Measurements from ENCODE around the gene HIGD2B. TPM values are rescaled to one million over a fixed set of nuclear protein-coding genes. Genes with fewer than 3 reads are reported as not detected.
"Not testable (repeated sequence)": the region's sequence is repeated elsewhere in the genome, so short reads cannot be mapped to it uniquely, and the experiment has no call there.

Gene HIGD2B
- total RNA-seq, 1 donor from 2014 or later, result not detected

DNA sequence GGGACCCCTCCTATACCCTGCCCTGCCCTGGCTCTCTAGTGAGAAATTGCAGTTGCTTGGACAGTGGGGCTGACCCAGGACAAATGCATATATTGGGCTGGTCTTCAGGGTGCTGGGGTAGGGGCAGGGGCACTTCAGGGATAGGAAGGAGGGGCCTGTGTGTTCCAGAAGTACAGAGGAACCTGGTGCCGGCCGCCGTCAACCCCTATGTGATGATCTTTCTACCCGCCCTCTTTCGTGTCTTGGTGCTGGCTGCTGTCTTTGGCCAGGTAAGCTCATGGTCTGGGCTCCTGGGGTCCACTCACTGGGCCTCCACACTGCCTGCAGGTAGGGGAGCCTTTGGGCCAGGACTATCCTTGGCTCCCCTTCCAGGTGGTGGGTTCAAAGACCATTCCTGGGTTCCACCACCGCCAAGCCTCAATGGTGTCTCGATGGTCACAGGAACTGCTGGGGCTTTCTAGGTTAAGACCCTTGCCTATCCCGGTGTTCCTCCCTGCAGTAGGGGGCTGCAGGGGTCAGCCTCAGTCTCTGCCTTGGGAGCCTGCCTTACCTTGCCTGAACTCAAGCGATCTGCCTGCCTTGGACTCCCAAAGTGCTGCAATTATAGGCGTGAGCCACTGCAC, 37.2 kb downstream of the HIGD2B start:
- not testable (repeated sequence) for DNase-seq (ENCODE audit: extremely low spot score, unreplicated experiment); H3K27me3 Mint-ChIP-seq (ENCODE audit: unreplicated experiment); H3K36me3 Mint-ChIP-seq (ENCODE audit: unreplicated experiment); H3K27ac Mint-ChIP-seq (ENCODE audit: unreplicated experiment); H3K4me1 Mint-ChIP-seq (ENCODE audit: unreplicated experiment); H3K9me3 Mint-ChIP-seq (ENCODE audit: unreplicated experiment); H3K4me3 Mint-ChIP-seq (ENCODE audit: unreplicated experiment)

DNA sequence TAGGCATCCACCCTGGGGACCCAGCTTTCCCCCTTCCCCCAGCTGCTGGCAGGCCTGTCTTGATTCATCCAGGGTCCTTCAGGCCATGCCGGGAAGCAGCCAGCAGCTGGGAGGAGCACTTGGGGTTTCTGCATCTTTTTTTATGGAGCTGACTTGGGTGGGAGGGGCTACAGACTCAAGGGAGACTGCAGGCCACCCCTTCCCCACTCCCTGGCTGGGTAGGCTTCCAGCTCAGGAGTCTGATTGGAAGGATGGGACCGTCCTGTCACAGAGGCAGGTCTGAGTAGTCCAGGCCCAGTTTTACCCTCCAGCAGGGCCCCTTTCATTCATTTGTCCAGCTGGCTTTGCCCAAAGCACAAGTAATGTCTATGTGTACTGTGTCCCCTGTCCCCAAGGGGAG, 43.7 kb downstream of the HIGD2B start:
- H3K27ac Mint-ChIP-seq (ENCODE audit: unreplicated experiment); H3K9me3 Mint-ChIP-seq (ENCODE audit: unreplicated experiment); H3K36me3 Mint-ChIP-seq (ENCODE audit: unreplicated experiment); H3K4me1 Mint-ChIP-seq (ENCODE audit: unreplicated experiment); H3K27me3 Mint-ChIP-seq (ENCODE audit: unreplicated experiment); H3K4me3 Mint-ChIP-seq (ENCODE audit: unreplicated experiment); DNase-seq (ENCODE audit: extremely low spot score, unreplicated experiment): not testable (repeated sequence)

DNA sequence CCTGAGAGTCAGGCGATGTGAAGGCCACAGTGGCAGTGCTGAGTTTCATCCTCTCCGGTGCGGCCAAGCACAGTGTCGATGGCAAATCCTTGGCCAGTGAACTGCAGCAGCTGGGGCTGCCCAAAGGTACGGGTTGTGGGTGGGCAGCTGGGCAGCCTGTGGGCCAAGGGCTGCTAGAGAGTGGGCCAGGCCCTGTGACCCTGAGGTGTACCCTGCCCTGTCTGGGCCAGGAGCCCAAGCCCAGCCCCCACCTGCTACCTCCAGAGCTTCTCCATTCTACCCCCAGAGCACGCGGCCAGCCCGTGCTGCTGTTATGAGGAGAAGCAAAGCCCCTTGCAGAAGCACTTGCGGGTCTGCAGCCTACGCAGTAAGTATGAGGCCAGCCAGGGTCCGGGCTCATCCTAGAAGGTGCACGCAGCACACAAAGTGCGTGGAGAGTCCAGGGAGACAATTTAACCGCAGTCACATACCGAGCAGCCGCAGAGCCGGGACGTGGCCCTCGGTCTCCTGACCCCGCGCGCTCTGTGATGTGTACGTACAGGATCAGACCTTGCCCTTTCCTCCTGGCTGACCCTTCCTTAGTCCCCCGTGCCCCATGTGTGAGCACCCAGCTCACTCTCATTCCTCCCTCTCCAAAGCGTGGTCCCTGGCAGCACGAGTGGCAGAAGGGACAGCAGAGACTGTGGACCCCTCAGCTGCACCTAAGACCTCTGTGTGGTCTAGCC, 46.1 kb downstream of the HIGD2B start:
- H3K27ac Mint-ChIP-seq (ENCODE audit: unreplicated experiment); DNase-seq (ENCODE audit: extremely low spot score, unreplicated experiment); H3K9me3 Mint-ChIP-seq (ENCODE audit: unreplicated experiment); H3K4me1 Mint-ChIP-seq (ENCODE audit: unreplicated experiment); H3K4me3 Mint-ChIP-seq (ENCODE audit: unreplicated experiment); H3K36me3 Mint-ChIP-seq (ENCODE audit: unreplicated experiment); H3K27me3 Mint-ChIP-seq (ENCODE audit: unreplicated experiment): not testable (repeated sequence)

DNA sequence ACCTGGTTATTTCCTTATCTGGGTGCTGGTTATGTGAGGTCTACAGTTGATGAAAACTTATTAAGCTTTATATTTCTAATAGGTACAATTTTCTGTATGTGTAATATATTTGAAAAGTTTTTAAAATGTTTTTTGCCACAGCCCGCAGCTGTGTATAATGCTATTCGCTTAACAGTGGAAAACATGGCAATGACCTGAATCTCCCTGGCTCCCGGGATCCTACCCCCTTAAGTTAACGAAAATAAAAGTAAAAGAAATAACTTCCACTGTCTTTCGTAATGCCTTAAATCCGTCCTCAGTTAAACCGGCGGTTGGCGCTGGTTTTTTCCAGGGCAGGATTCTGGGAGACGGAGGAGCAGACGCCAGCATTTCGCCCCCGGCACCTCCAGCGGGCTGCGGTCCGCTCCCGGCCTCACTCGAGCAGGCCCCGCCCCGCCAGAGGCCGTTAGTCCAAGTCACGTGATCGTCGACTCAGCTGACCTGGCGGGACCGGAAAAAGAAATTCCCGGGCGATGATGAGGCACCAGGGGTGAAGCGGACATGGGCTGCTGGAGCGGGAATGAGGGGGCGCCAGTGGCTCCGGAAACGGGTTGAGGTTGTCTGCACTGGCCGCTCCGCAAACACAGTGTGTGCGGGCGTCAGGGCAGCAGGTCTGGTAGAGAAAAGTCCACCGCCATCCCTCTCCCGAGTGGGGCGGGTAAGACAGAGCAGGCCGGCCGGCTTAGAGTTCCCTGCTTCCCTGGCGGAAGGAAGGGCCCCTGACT, 49.3 kb downstream of the HIGD2B start:
- not testable (repeated sequence) for H3K4me1 Mint-ChIP-seq (ENCODE audit: unreplicated experiment); H3K36me3 Mint-ChIP-seq (ENCODE audit: unreplicated experiment); H3K27me3 Mint-ChIP-seq (ENCODE audit: unreplicated experiment); H3K27ac Mint-ChIP-seq (ENCODE audit: unreplicated experiment); H3K9me3 Mint-ChIP-seq (ENCODE audit: unreplicated experiment)
- DNase-seq (ENCODE audit: extremely low spot score, unreplicated experiment), result peak; percentile 93
- H3K4me3 Mint-ChIP-seq (ENCODE audit: unreplicated experiment), result peak overlapping the region; percentile 45

DNA sequence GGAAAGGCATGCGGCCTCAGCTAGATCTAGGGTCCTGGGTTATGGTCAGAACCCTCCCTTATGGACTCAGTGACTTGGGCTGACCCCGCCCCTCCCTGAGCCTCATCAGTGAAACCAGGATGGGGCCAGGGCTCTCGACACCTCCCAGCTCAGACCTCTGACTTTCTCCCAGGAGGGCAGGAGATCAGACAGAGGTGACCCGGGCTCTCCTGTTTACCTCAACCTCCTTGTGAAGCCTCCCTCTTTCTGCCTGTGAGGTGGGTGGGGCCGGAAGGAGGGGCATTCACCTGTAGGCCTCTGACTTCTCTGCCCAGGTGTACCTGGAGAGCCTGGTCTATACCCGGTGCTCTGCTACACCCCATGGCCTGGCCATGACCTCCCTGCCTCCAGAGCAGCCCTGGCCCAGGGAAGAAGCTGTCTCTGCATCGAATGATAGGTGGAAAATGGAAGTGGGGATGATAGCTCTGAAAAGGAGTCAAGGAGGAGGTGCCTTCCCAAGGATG, 56.9 kb downstream of the HIGD2B start:
- H3K36me3 Mint-ChIP-seq (ENCODE audit: unreplicated experiment); DNase-seq (ENCODE audit: extremely low spot score, unreplicated experiment); H3K27ac Mint-ChIP-seq (ENCODE audit: unreplicated experiment); H3K27me3 Mint-ChIP-seq (ENCODE audit: unreplicated experiment); H3K4me3 Mint-ChIP-seq (ENCODE audit: unreplicated experiment); H3K9me3 Mint-ChIP-seq (ENCODE audit: unreplicated experiment); H3K4me1 Mint-ChIP-seq (ENCODE audit: unreplicated experiment): not testable (repeated sequence)

DNA sequence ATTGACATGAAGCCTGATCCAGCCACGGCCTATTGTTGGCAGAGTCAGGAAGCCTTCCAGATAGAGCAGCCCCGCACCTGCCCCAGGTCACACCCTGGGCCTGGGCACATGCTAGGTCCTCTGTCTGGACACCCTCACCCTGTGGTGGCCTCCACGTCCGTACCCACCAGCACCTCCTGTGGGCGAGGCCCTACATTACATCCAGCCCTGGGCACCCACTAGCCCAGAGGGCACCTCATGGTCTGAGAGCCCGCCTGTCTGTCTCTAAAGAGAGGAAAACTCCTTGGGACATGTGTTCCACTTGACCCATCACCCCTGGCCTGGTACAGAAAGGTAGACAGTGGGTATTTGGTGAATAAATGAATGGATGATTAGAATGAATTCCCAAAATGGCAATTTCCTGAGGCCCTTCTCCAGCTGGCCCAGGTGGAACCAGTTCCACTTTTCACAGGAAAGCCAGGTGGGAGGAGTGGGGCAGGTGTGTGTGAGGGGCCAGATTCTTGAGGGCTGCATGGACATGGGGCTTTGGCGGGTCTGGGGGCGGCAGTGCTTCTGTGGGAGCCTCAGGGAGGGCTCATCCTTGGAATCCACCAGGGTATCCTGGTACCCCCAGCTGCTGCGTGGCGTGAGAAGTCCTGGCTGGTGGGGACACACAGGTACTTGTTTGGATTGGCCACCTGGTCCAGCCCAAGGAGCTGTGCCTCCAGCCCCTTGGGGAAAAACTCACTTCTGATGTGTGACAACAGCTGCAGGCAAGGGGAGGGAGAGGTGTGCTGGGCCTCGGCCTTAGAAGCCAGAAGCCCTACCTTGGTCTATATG, 57.5 kb downstream of the HIGD2B start:
- H3K27ac Mint-ChIP-seq (ENCODE audit: unreplicated experiment); DNase-seq (ENCODE audit: extremely low spot score, unreplicated experiment); H3K4me3 Mint-ChIP-seq (ENCODE audit: unreplicated experiment); H3K27me3 Mint-ChIP-seq (ENCODE audit: unreplicated experiment); H3K36me3 Mint-ChIP-seq (ENCODE audit: unreplicated experiment); H3K4me1 Mint-ChIP-seq (ENCODE audit: unreplicated experiment); H3K9me3 Mint-ChIP-seq (ENCODE audit: unreplicated experiment): not testable (repeated sequence)
- TF ChIP-seq, protein P1, sequence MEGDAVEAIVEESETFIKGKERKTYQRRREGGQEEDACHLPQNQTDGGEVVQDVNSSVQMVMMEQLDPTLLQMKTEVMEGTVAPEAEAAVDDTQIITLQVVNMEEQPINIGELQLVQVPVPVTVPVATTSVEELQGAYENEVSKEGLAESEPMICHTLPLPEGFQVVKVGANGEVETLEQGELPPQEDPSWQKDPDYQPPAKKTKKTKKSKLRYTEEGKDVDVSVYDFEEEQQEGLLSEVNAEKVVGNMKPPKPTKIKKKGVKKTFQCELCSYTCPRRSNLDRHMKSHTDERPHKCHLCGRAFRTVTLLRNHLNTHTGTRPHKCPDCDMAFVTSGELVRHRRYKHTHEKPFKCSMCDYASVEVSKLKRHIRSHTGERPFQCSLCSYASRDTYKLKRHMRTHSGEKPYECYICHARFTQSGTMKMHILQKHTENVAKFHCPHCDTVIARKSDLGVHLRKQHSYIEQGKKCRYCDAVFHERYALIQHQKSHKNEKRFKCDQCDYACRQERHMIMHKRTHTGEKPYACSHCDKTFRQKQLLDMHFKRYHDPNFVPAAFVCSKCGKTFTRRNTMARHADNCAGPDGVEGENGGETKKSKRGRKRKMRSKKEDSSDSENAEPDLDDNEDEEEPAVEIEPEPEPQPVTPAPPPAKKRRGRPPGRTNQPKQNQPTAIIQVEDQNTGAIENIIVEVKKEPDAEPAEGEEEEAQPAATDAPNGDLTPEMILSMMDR (IDR thresholded peaks at IDR 0.05), result peak; percentile 11

DNA sequence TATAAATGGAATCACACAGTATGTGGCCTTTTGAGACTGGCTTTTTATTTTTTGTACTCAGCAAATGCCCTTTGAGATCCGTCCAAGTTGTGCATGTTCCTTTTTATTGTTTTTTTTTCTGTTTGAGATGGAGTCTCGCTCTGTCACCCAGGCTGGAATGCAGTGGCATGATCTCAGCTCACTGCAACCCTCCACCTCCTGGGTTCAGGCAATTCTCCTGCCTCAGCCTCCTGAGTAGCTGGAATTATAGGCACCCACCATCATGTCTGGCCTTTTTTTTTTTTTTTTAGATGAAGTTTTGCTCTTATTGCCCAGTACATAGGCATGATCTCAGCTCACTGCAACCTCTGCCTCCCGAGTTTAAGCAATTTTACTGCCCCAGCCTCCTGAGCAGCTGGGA, 59.8 kb downstream of the HIGD2B start:
- H3K27me3 Mint-ChIP-seq (ENCODE audit: unreplicated experiment), result not testable (repeated sequence)
- peak; percentile 34 for DNase-seq (ENCODE audit: extremely low spot score, unreplicated experiment)

More for the DNA sequence above, 59.8 kb downstream of the HIGD2B start:
- H3K4me1 Mint-ChIP-seq (ENCODE audit: unreplicated experiment); H3K9me3 Mint-ChIP-seq (ENCODE audit: unreplicated experiment); H3K4me3 Mint-ChIP-seq (ENCODE audit: unreplicated experiment); H3K36me3 Mint-ChIP-seq (ENCODE audit: unreplicated experiment): not testable (repeated sequence)
- peak overlapping the region; percentile 54 for H3K27ac Mint-ChIP-seq (ENCODE audit: unreplicated experiment)

Other genes starting within 250 kb of the HIGD2B start
- gene ARIH1, start 211.9 kb downstream of the HIGD2B start, total RNA-seq, result 166 and 172 TPM in 2 replicates
- gene GOLGA6B, start 31.5 kb downstream of the HIGD2B start, total RNA-seq, result not detected in 2 replicates
- 24.7 and 30.5 TPM in 2 replicates for gene BBS4, start within 50 bp of the HIGD2B start, total RNA-seq
- 45.6 and 51.8 TPM in 2 replicates for gene ADPGK, start 97.6 kb upstream of the HIGD2B start, total RNA-seq